ENCODE results near the gene SKI. TPM values are rescaled to one million over a fixed set of nuclear protein-coding genes. Genes with fewer than 3 reads are reported as not detected.

The SKI gene
- total and polyA plus RNA-seq, 9 of the 15 experiments (the other 6 are each of a cell fraction or from before 2014, with no cell fraction given) = 0.10 to 60.5 (median 4.6) TPM

- TF ChIP-seq ZNF407 (IDR thresholded peaks at IDR 0.05; ENCODE audit: low read depth) (peak; percentile 32; the same call in 1 of the 2 replicates), MCM7 (IDR thresholded peaks at IDR 0.05) (0 out of 4 replicates have a peak, but pooled peaks of 1 of the 2 experiments have one; percentile 24), HLTF (IDR thresholded peaks at IDR 0.05) (0 out of 2 replicates have a peak, but pooled peaks have one; percentile 37), BRD9 (IDR thresholded peaks at IDR 0.05; ENCODE audit: low read depth, partially characterized antibody) (peak; percentile 97), SMARCA5 (IDR thresholded peaks at IDR 0.05) (peak; percentile 84; the same call in 1 of the 2 replicates)
These were observed 99.0 kb downstream of the SKI start (continued) for GRCh38 chr1:2327162-2327561.

Measured in K562 (cell line).